ENCODE measurements around the gene ALPK3. TPM values are rescaled to one million over a fixed set of nuclear protein-coding genes. Genes with fewer than 3 reads are reported as not detected.
A peak's percentile ranks its signal among the peaks of the same experiment; 100 is the strongest.

Gene ALPK3
- total RNA-seq, 4 donors from 2014 or later, result 0.42 to 7.5 (median 1.1) TPM

DNA sequence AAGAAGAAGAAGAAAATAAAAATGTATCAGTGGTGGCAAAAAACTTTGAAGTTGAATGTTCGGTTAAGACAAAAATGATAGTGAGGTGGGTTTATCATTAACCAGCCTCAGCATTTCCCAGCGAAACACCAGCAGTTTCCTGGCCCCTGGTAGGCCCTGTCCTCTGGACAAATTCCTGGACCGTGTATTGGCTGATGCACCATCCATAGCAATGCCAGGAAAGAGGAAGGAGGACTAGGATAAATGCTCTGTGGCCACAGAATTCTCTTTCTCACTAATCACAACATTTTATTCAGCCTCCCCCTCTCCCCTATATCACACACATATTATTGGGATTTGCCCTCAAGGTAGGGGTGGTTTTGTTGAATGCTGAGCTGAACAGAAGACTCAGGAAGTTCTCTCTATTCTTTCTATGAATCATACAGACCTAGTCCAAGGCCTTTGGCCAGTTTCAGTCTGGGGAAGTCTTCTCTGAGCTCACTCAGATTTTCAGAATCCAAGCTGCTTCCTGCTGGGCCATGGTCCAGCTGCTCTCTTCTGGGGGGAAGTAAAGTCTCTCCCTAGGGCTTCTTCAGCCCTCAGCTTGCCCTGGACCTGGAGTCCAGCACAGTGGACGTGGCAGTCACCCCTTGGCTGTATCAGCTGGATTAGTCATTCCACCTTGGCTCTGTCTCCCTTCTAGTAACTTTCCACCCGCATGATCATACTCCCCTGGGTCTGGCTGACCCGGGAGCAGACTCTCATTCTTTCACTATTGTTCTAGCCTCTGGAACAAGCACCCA, 94.9 kb downstream of the ALPK3 start:
- peak; percentile 89 to 92 for DNase-seq (ENCODE audit: low spot score in 2 of 2)
- Histone ChIP-seq H3K4me1 (peaks cover 43% of the 10 kb centered on the region), H3K9me3 (no peaks in the 10 kb centered on the region), H3K27ac (peak overlapping the region; percentile 35), H3K27me3 (no peaks in the 10 kb centered on the region), H3K36me3 (no peaks in the 10 kb centered on the region), H3K4me3 (no peak overlapping the region)
- 30% methylated on average over 6 of the region's 6 CpGs for WGBS
- TF ChIP-seq POLR2AphosphoS5 (IDR thresholded peaks at IDR 0.05) (peak in 1 of 3 donors; percentile 29), EP300 (IDR thresholded peaks at IDR 0.05) (no peak), POLR2A (IDR thresholded peaks at IDR 0.05) (no peak)
- TF ChIP-seq, protein P1, sequence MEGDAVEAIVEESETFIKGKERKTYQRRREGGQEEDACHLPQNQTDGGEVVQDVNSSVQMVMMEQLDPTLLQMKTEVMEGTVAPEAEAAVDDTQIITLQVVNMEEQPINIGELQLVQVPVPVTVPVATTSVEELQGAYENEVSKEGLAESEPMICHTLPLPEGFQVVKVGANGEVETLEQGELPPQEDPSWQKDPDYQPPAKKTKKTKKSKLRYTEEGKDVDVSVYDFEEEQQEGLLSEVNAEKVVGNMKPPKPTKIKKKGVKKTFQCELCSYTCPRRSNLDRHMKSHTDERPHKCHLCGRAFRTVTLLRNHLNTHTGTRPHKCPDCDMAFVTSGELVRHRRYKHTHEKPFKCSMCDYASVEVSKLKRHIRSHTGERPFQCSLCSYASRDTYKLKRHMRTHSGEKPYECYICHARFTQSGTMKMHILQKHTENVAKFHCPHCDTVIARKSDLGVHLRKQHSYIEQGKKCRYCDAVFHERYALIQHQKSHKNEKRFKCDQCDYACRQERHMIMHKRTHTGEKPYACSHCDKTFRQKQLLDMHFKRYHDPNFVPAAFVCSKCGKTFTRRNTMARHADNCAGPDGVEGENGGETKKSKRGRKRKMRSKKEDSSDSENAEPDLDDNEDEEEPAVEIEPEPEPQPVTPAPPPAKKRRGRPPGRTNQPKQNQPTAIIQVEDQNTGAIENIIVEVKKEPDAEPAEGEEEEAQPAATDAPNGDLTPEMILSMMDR (IDR thresholded peaks at IDR 0.05), result no peak

DNA sequence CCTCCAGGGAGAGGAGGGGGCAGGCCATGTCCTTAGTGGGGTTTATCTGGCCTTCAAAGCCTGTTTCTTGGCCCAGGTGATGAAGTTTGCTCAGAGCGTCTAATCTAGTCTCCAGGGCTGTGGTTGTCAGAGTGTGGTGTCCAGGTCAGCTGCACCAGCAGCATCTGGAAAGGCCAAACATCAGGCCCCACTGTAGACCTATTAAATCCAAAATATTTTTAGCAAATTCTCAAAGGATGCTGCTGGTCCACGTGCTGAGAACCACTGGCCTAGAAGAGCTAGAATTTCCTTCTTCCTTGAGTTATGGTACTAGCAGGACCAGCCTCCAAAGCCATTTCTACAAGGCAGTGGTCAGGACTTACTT, 96.2 kb downstream of the ALPK3 start:
- H3K27me3 ChIP-seq, result no peaks in the 10 kb centered on the region
- H3K36me3 ChIP-seq, result no peaks in the 10 kb centered on the region
- no peaks in the 10 kb centered on the region for H3K9me3 ChIP-seq
- DNase-seq (ENCODE audit: low spot score in 2 of 2), result no peak
- H3K4me3 ChIP-seq, result no peak overlapping the region
- peaks cover 43% of the 10 kb centered on the region for H3K4me1 ChIP-seq
- TF ChIP-seq POLR2AphosphoS5 (IDR thresholded peaks at IDR 0.05) (no peak), EP300 (IDR thresholded peaks at IDR 0.05) (no peak), POLR2A (IDR thresholded peaks at IDR 0.05) (no peak)
- TF ChIP-seq, protein P1 (IDR thresholded peaks at IDR 0.05), result no peak
- 50% methylated on average over 1 of the region's 2 CpGs for WGBS
- peak overlapping the region; percentile 35 for H3K27ac ChIP-seq

DNA sequence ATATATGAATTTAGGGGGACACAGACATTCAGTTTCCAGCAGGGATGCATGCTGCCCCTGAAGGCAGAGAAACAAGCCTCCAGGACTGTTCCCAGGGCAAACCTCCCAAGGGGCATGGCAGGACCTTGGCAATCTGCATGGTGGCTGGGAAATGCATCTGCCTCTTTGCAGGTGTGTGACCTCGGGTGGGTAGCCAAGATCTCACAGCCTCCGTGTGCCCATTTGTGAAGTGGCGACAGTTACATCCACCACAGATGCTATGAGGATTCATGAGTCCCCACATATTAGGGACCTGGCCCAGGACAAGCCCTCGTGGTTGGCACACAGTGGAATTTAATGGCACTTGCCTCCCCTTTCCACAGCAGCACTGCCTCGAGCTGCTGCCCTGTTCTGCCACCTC, 97.2 kb downstream of the ALPK3 start:
- no peak for DNase-seq (ENCODE audit: low spot score in 2 of 2)
- H3K4me3 ChIP-seq, result no peak overlapping the region
- TF ChIP-seq POLR2A (IDR thresholded peaks at IDR 0.05) (no peak), POLR2AphosphoS5 (IDR thresholded peaks at IDR 0.05) (no peak), EP300 (IDR thresholded peaks at IDR 0.05) (no peak)
- TF ChIP-seq, protein P1 (IDR thresholded peaks at IDR 0.05), result no peak
- WGBS, result 53% methylated on average over 2 of the region's 5 CpGs
- H3K9me3 ChIP-seq, result no peaks in the 10 kb centered on the region
- H3K36me3 ChIP-seq, result no peaks in the 10 kb centered on the region
- H3K27ac ChIP-seq, result peak overlapping the region; percentile 61
- H3K4me1 ChIP-seq, result peaks cover 43% of the 10 kb centered on the region
- H3K27me3 ChIP-seq, result no peaks in the 10 kb centered on the region

DNA sequence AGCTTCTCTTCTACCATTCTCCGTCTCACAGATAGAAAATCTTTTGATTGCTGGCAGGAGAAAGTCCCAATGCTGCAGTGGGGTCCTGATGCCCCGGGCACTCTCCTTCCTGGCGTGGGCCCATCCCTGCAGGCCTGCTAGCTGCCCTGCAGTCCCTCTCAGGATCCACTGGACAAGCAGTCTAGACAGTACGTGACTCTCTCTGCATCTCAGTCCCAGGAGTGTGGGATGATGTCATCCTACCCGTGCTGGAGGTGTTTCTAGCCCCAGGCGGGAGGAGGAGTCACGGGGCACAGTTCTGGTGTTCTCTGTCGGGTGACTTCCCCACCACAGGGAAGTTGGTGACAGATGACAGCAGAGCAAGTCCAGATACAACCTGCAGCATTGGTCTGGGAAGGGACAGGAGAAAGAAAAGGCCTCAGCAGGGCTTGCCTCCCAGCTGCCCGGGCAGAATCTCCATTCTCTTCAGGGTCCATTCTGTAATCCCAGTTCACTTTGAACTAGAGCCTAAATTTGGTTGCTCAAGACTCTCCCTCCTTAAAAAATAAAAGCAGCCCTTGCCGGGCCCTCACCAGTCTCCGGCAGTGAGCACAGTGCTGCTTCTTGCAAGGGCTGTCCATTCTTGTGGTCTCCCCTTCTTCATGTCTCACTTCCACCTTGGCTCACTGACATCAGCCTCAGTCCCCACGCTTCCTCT, 97.9 kb downstream of the ALPK3 start:
- H3K4me1 ChIP-seq, result peaks cover 43% of the 10 kb centered on the region
- no peaks in the 10 kb centered on the region for H3K9me3 ChIP-seq
- H3K36me3 ChIP-seq, result no peaks in the 10 kb centered on the region
- DNase-seq (ENCODE audit: low spot score in 2 of 2), result peak in 1 of 2 donors; percentile 81
- H3K27me3 ChIP-seq, result no peaks in the 10 kb centered on the region
- TF ChIP-seq EP300 (IDR thresholded peaks at IDR 0.05) (no peak), POLR2A (IDR thresholded peaks at IDR 0.05) (no peak), POLR2AphosphoS5 (IDR thresholded peaks at IDR 0.05) (no peak)
- TF ChIP-seq, protein P1 (IDR thresholded peaks at IDR 0.05), result no peak
- peak overlapping the region; percentile 61 for H3K27ac ChIP-seq
- WGBS, result 37% methylated on average over 11 of the region's 12 CpGs
- no peak overlapping the region for H3K4me3 ChIP-seq

DNA sequence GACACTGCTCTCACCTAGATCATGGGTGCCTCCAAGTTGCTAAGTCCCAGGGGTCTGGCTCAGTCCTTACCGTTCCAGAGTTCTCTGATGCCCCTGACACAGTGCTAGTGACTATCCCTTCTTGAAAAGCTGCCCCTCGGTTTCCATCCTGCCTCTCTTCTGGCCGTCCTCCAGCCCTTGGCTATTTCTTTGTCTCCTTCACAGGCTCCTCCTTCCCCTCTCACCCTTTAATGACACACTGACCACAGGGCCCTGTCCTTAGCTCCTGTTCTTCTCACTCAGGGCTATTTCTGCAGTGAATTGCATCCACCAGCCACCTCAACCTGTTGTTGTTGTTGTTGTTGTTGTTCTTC, 98.4 kb downstream of the ALPK3 start:
- peak overlapping the region; percentile 61 for H3K27ac ChIP-seq
- DNase-seq (ENCODE audit: low spot score in 2 of 2), result no peak
- 60% methylated on average over 3 of the region's 3 CpGs for WGBS
- no peak for TF ChIP-seq POLR2A (IDR thresholded peaks at IDR 0.05)
- TF ChIP-seq POLR2AphosphoS5 (IDR thresholded peaks at IDR 0.05), result no peak
- TF ChIP-seq, protein P1 (IDR thresholded peaks at IDR 0.05), result no peak
- no peak for TF ChIP-seq EP300 (IDR thresholded peaks at IDR 0.05)
- H3K27me3 ChIP-seq, result no peaks in the 10 kb centered on the region
- no peaks in the 10 kb centered on the region for H3K9me3 ChIP-seq
- no peak overlapping the region for H3K4me3 ChIP-seq
- H3K36me3 ChIP-seq, result no peaks in the 10 kb centered on the region
- H3K4me1 ChIP-seq, result peaks cover 43% of the 10 kb centered on the region

All from suprapubic skin (tissue), 4 donors.